Suprapubic skin (tissue), 3 donors: Measurements from ENCODE around the gene LTN1.

Source experiments
- POLR2AphosphoS5 ChIP-seq, 3 donors: sonication (generic); formaldehyde crosslinking; IDR thresholded peaks; one replicate each; pipeline ENCODE4 v1.6.1; 2017; ENCODE audit warnings: antibody characterized with exemption in 3 of 3
- TF ChIP-seq, protein P1 (sequence below), 2 donors: fragments of 200-600 bp in 1 of 2; fragments of 450-650 bp in 1 of 2; sonication (generic) in 1 of 2; IDR thresholded peaks; one replicate each; pipeline ENCODE4 v1.5.1; 2016 to 2019; ENCODE audit warnings: antibody characterized with exemption in 2 of 2, mild to moderate bottlenecking in 1 of 2, moderate library complexity in 1 of 2

DNA sequence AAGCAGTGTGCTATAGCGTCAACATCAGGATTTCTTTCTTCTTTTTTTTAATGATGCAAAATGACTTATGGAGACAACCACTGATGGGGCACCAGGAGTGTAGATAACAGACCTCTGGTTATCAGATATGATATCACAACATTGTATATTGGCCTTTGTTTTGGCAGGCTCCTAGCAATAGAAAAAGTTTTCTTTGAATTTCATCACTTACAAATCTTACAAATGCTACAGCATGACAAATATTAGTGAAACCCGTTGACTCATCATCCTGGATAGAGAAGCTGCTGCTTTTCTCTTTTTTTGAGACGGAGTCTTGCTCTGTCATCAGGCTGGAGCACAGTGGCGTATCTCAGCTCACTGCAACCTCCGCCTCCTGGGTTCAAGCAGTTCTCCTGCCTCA lies 92.9 kb downstream of the LTN1 start:
- no peak for TF ChIP-seq POLR2AphosphoS5 (IDR thresholded peaks at IDR 0.05)
- TF ChIP-seq, protein P1, sequence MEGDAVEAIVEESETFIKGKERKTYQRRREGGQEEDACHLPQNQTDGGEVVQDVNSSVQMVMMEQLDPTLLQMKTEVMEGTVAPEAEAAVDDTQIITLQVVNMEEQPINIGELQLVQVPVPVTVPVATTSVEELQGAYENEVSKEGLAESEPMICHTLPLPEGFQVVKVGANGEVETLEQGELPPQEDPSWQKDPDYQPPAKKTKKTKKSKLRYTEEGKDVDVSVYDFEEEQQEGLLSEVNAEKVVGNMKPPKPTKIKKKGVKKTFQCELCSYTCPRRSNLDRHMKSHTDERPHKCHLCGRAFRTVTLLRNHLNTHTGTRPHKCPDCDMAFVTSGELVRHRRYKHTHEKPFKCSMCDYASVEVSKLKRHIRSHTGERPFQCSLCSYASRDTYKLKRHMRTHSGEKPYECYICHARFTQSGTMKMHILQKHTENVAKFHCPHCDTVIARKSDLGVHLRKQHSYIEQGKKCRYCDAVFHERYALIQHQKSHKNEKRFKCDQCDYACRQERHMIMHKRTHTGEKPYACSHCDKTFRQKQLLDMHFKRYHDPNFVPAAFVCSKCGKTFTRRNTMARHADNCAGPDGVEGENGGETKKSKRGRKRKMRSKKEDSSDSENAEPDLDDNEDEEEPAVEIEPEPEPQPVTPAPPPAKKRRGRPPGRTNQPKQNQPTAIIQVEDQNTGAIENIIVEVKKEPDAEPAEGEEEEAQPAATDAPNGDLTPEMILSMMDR (IDR thresholded peaks at IDR 0.05): no peak
